ENCODE measurements around the gene HRH1. TPM values are rescaled to one million over a fixed set of nuclear protein-coding genes. Genes with fewer than 3 reads are reported as not detected.

The HRH1 gene
- total and polyA plus RNA-seq, 2 donors (not counting 1 experiment from before 2014, with no cell fraction given): not detected

DNA sequence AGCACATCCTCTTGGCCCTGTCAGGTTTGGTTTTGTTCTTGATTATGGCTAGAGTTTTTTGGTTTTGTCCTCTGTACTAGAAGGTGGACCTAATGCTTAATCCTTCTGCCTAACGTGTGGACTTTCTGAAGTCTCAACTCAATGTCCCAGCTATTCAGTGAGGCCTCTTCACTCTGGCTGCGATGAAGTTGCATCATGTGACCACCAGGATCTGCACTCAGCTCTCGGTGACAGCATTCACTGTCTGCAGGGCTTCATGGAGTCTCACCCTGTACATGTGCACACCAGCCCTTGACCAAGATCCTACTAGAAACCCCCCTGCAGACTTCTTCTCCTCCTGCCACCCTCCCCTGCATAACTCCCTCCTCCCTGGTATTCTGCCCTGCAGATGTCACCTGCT, 38.7 kb upstream of the HRH1 start:
- Histone ChIP-seq H4K20me1 (ENCODE audit: control insufficient read depth, insufficient read depth, low read length, poor library complexity, severe bottlenecking) (no peaks in the 10 kb centered on the region), H3K27me3 (replicated peaks in 1 of 4; ENCODE audit: control extremely low read depth in 1 of 4, control insufficient read depth in 3 of 4, insufficient read depth in 4 of 4, low read length in 3 of 4) (peaks cover 0 to 10% (median 4%) of the 10 kb centered on the region in 4 experiments), H3K79me2 (ENCODE audit: control insufficient read depth, insufficient read depth, low read length) (no peaks in the 10 kb centered on the region), H2AFZ (ENCODE audit: insufficient read depth, low read depth, low read length, poor library complexity, severe bottlenecking) (no peak overlapping the region), H3K27ac (ENCODE audit: low read length in 2 of 2) (no peak overlapping the region), H3K9me3 (ENCODE audit: control extremely low read depth in 1 of 3, control insufficient read depth in 2 of 3, insufficient read depth in 1 of 3, low read length in 2 of 3) (peaks cover 0 to 9% (median 0%) of the 10 kb centered on the region in 3 donors), H3K4me3 (ENCODE audit: control extremely low read depth in 1 of 5, extremely low read depth in 1 of 5, insufficient read depth in 1 of 5, low read depth in 2 of 5, low read length in 4 of 5) (no peak overlapping the region), H3K9ac (ENCODE audit: low read length) (no peak overlapping the region), H3K4me1 (ENCODE audit: control insufficient read depth in 2 of 2, insufficient read depth in 2 of 2, low read length in 2 of 2) (no peaks in the 10 kb centered on the region), H3K4me2 (replicated peaks; ENCODE audit: low read depth, low read length, poor library complexity, severe bottlenecking) (no peak overlapping the region), H3K36me3 (replicated peaks in 1 of 2; ENCODE audit: control extremely low read depth in 1 of 2, control insufficient read depth in 1 of 2, extremely low read depth in 1 of 2, insufficient read depth in 2 of 2, low read length in 1 of 2) (no peaks in the 10 kb centered on the region)
- no peak for ATAC-seq (ENCODE audit: low read depth)
- no peak for DNase-seq
- H3K4me1 Mint-ChIP-seq: no peaks in the 10 kb centered on the region
- TF ChIP-seq, protein P1, sequence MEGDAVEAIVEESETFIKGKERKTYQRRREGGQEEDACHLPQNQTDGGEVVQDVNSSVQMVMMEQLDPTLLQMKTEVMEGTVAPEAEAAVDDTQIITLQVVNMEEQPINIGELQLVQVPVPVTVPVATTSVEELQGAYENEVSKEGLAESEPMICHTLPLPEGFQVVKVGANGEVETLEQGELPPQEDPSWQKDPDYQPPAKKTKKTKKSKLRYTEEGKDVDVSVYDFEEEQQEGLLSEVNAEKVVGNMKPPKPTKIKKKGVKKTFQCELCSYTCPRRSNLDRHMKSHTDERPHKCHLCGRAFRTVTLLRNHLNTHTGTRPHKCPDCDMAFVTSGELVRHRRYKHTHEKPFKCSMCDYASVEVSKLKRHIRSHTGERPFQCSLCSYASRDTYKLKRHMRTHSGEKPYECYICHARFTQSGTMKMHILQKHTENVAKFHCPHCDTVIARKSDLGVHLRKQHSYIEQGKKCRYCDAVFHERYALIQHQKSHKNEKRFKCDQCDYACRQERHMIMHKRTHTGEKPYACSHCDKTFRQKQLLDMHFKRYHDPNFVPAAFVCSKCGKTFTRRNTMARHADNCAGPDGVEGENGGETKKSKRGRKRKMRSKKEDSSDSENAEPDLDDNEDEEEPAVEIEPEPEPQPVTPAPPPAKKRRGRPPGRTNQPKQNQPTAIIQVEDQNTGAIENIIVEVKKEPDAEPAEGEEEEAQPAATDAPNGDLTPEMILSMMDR (IDR thresholded peaks at IDR 0.05): no peak
- TF ChIP-seq EZH2 (IDR thresholded peaks at IDR 0.05; ENCODE audit: borderline replicate concordance, insufficient read depth, low read depth, low read length, poor library complexity, severe bottlenecking): no peak
- H3K4me3 Mint-ChIP-seq: no peak overlapping the region
- peaks cover 36% of the 10 kb centered on the region for H3K27me3 Mint-ChIP-seq
- no peaks in the 10 kb centered on the region for H3K9me3 Mint-ChIP-seq (ENCODE audit: insufficient read depth)
- POLR2A ChIA-PET: no interaction called here
- intact Hi-C loops (cut with micrococcal nuclease): no loop called here
- WGBS (ENCODE audit: insufficient coverage): 94% methylated on average over 3 of the region's 3 CpGs
- H3K27ac Mint-ChIP-seq: no peak overlapping the region
- CTCF ChIA-PET: interaction anchor here (1.2 kb wide), 1 partner anchor 55 kb away, joined by 3 read pairs; no protein-coding TSS in a partner anchor

DNA sequence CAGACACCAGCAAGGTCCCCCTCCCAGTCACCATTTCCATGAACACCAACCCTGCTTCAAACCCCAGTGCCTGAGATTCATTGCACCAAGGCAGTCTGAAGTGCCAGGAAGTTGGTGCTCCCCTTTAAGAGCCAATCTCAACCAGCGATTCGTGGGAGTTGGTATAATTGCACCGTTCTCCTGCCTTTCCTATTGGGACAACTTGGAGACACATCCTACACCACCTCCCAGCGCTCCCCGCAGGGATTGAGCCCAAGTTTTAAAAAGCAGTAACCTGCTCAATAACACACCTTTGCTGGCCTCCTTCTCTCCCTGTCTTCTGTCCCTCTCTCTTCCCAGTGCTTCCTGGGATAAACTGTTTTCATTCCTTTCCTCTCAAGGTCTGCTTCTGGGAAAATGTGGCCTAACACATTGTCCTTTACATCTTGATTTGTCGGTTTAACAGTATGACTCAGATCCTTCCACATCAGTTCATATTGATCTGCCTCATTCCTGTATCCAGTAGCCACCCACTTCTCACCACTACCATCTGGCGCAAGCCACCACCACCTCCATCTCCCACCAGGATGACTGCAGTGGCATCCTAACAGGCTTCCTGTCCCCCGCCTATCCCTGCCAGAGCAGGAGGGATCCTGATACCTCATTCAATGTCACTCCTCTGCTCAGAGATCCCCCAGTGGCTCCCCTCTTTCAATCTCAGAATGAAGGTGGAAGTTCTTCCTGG, 37.8 kb upstream of the HRH1 start:
- Mint-ChIP-seq H3K27me3 (peaks cover 40% of the 10 kb centered on the region), H3K4me1 (no peaks in the 10 kb centered on the region), H3K9me3 (ENCODE audit: insufficient read depth) (no peaks in the 10 kb centered on the region), H3K4me3 (no peak overlapping the region), H3K27ac (no peak overlapping the region)
- H3K4me3 ChIP-seq (ENCODE audit: control extremely low read depth in 1 of 5, extremely low read depth in 1 of 5, insufficient read depth in 1 of 5, low read depth in 2 of 5, low read length in 4 of 5): no peak overlapping the region
- CTCF ChIA-PET: no interaction called here
- intact Hi-C loops (cut with micrococcal nuclease): no loop called here
- H4K20me1 ChIP-seq (ENCODE audit: control insufficient read depth, insufficient read depth, low read length, poor library complexity, severe bottlenecking): no peaks in the 10 kb centered on the region
- no peaks in the 10 kb centered on the region for H3K79me2 ChIP-seq (ENCODE audit: control insufficient read depth, insufficient read depth, low read length)
- POLR2A ChIA-PET: no interaction called here
- H3K4me1 ChIP-seq (ENCODE audit: control insufficient read depth in 2 of 2, insufficient read depth in 2 of 2, low read length in 2 of 2): no peaks in the 10 kb centered on the region
- no peak overlapping the region for H3K4me2 ChIP-seq (replicated peaks; ENCODE audit: low read depth, low read length, poor library complexity, severe bottlenecking)
- H2AFZ ChIP-seq (ENCODE audit: insufficient read depth, low read depth, low read length, poor library complexity, severe bottlenecking): no peak overlapping the region
- no peak overlapping the region for H3K27ac ChIP-seq (ENCODE audit: low read length in 2 of 2)
- H3K9ac ChIP-seq (ENCODE audit: low read length): no peak overlapping the region
- H3K27me3 ChIP-seq (replicated peaks in 1 of 4; ENCODE audit: control extremely low read depth in 1 of 4, control insufficient read depth in 3 of 4, insufficient read depth in 4 of 4, low read length in 3 of 4): peaks cover 0 to 10% (median 4%) of the 10 kb centered on the region in 4 experiments
- no peak for TF ChIP-seq EZH2 (IDR thresholded peaks at IDR 0.05; ENCODE audit: borderline replicate concordance, insufficient read depth, low read depth, low read length, poor library complexity, severe bottlenecking)
- TF ChIP-seq, protein P1 (IDR thresholded peaks at IDR 0.05): no peak
- ATAC-seq (ENCODE audit: low read depth) (no peak), DNase-seq (no peak)
- no peaks in the 10 kb centered on the region for H3K36me3 ChIP-seq (replicated peaks in 1 of 2; ENCODE audit: control extremely low read depth in 1 of 2, control insufficient read depth in 1 of 2, extremely low read depth in 1 of 2, insufficient read depth in 2 of 2, low read length in 1 of 2)
- 86% methylated on average over 8 of the region's 8 CpGs for WGBS (ENCODE audit: insufficient coverage)
- H3K9me3 ChIP-seq (ENCODE audit: control extremely low read depth in 1 of 3, control insufficient read depth in 2 of 3, insufficient read depth in 1 of 3, low read length in 2 of 3): peaks cover 0 to 9% (median 0%) of the 10 kb centered on the region in 3 donors
